IMR-90 (cell line): ENCODE results near the gene TANGO6. TPM values are rescaled to one million over a fixed set of nuclear protein-coding genes. Genes with fewer than 3 reads are reported as not detected.

Experiments used
- ATAC-seq: fragments of 200-7000 bp; cut with Tn5 transposase; 2 replicates; pipeline ENCODE4 v1.9.1; 2020; ENCODE audit warnings: low read depth, mild to moderate bottlenecking, moderate library complexity
- BruUV-seq: library from RNA; stranded (reverse); fragments of 400-500 nt; replicated peaks from 2 replicates; lab custom pipeline; 2021; lab: Mats Ljungman, UMichigan
- CTCF ChIA-PET: fragments of 300-600 bp; formaldehyde crosslinking; extraction: SDS; loops from one replicate; lab custom pipeline; 2021; ENCODE audit warnings: antibody characterized with exemption; lab: Yijun Ruan, JAX
- POLR2A ChIA-PET: fragments of 300-600 bp; sonication (Branson Sonifier 250); formaldehyde crosslinking; loops from one replicate; lab custom pipeline; 2022; ENCODE audit warnings: antibody characterized with exemption; ENCODE audit not compliant: unreplicated experiment; lab: Charles Lee
- DNase-seq: peaks from one replicate; pipeline ENCODE4 v3.0.0; 2013
- H2AFZ ChIP-seq: replicated peaks from 2 replicates; pipeline ENCODE3; 2013; ENCODE audit warnings: low read length, mild to moderate bottlenecking; ENCODE audit not compliant: poor library complexity
- H2AK5ac ChIP-seq: 2 replicates; pipeline ENCODE4 v1.6.1; 2013; ENCODE audit warnings: low read depth, low read length, inconsistent platforms
- H2AK9ac ChIP-seq: replicated peaks from 2 replicates; pipeline ENCODE3; 2013; ENCODE audit warnings: mild to moderate bottlenecking, low read depth, low read length, moderate library complexity; ENCODE audit not compliant: poor library complexity
- H2BK120ac ChIP-seq: 2 replicates; pipeline ENCODE4 v1.6.1; 2013; ENCODE audit warnings: low read depth, low read length, inconsistent platforms
- H2BK15ac ChIP-seq: 3 replicates; pipeline ENCODE4 v1.6.1; 2013; ENCODE audit warnings: low read depth, low read length, inconsistent platforms
- H2BK20ac ChIP-seq: 2 replicates; pipeline ENCODE4 v1.6.1; 2013; ENCODE audit warnings: low read depth, mild to moderate bottlenecking, inconsistent platforms, low read length, moderate library complexity
- H2BK5ac ChIP-seq: 2 replicates; pipeline ENCODE4 v1.6.1; 2013; ENCODE audit warnings: mild to moderate bottlenecking, low read depth, low read length, inconsistent platforms; ENCODE audit not compliant: poor library complexity, severe bottlenecking
- H3K14ac ChIP-seq: replicated peaks from 2 replicates; pipeline ENCODE4 v1.6.1; 2013; ENCODE audit warnings: low read depth, low read length, inconsistent platforms
- H3K18ac ChIP-seq: 2 replicates; pipeline ENCODE4 v1.6.1; 2013; ENCODE audit warnings: low read depth, low read length, control low read depth
- H3K23ac ChIP-seq: 2 replicates; pipeline ENCODE4 v1.6.1; 2013; ENCODE audit warnings: low read depth, low read length, inconsistent platforms
- H3K27ac ChIP-seq: 2 replicates; pipeline ENCODE4 v1.5.1; 2013; ENCODE audit warnings: mild to moderate bottlenecking, control low read depth, low read length; ENCODE audit not compliant: insufficient read depth
- H3K27me3 ChIP-seq: 2 replicates; pipeline ENCODE4 v1.6.1; 2013; ENCODE audit warnings: low read length; ENCODE audit not compliant: control insufficient read depth, insufficient read depth
- H3K36me3 ChIP-seq: 2 replicates; pipeline ENCODE4 v1.6.1; 2013; ENCODE audit warnings: low read length, mixed read lengths; ENCODE audit not compliant: control insufficient read depth, insufficient read depth
- H3K4ac ChIP-seq: 2 replicates; pipeline ENCODE4 v1.6.1; 2013; ENCODE audit warnings: low read depth, low read length, inconsistent platforms
- H3K4me1 ChIP-seq: 2 replicates; pipeline ENCODE4 v1.6.1; 2013; ENCODE audit warnings: low read length, mixed read lengths; ENCODE audit not compliant: control insufficient read depth, insufficient read depth
- H3K4me2 ChIP-seq: 2 replicates; pipeline ENCODE4 v1.6.1; 2013; ENCODE audit warnings: low read depth, mild to moderate bottlenecking, control low read depth, low read length, moderate library complexity
- H3K4me3 ChIP-seq: 2 replicates; pipeline ENCODE4 v1.5.1; 2013; ENCODE audit warnings: low read depth, mild to moderate bottlenecking, control low read depth, low read length, moderate library complexity; ENCODE audit not compliant: insufficient read depth
- H3K56ac ChIP-seq: 2 replicates; pipeline ENCODE4 v1.6.1; 2013; ENCODE audit warnings: low read length, inconsistent platforms; ENCODE audit not compliant: insufficient read depth; ENCODE audit errors: extremely low read depth
- H3K79me1 ChIP-seq, 2 experiments: 2 replicates each; pipeline ENCODE4 v1.6.1; 2013; ENCODE audit warnings: low read length in 2 of 2, inconsistent platforms in 1 of 2, low read depth in 1 of 2
- H3K9ac ChIP-seq: 2 replicates; pipeline ENCODE4 v1.6.1; 2013; ENCODE audit warnings: low read depth, low read length, control low read depth
- H3K9me1 ChIP-seq: 2 replicates; pipeline ENCODE4 v1.6.1; 2013; ENCODE audit warnings: low read length, inconsistent platforms; ENCODE audit not compliant: insufficient read depth
- H3K9me3 ChIP-seq: 2 replicates; pipeline ENCODE4 v1.6.1; 2013; ENCODE audit warnings: low read length; ENCODE audit not compliant: control insufficient read depth, insufficient read depth
- H4K20me1 ChIP-seq: 2 replicates; pipeline ENCODE4 v1.6.1; 2013; ENCODE audit warnings: low read length, inconsistent platforms; ENCODE audit not compliant: insufficient read depth
- H4K5ac ChIP-seq: 2 replicates; pipeline ENCODE4 v1.6.1; 2013; ENCODE audit warnings: mild to moderate bottlenecking, low read depth, low read length, control low read depth
- H4K8ac ChIP-seq, 2 experiments: 2 replicates each; pipeline ENCODE4 v1.6.1; 2013; ENCODE audit warnings: low read depth in 2 of 2, low read length in 2 of 2, control low read depth in 1 of 2, inconsistent platforms in 1 of 2
- H4K91ac ChIP-seq: 2 replicates; pipeline ENCODE4 v1.6.1; 2013; ENCODE audit warnings: low read depth, low read length, inconsistent platforms; ENCODE audit not compliant: insufficient read depth
- CHD1 ChIP-seq: IDR thresholded peaks from 2 replicates; pipeline ENCODE4 v1.6.1; 2012; ENCODE audit warnings: low read depth, low read length, improper control_type of control experiment
- FOS ChIP-seq: fragments of 150-350 bp; IDR thresholded peaks from 2 replicates; pipeline ENCODE4 v1.6.1; 2016; ENCODE audit warnings: low read depth, low read length
- MAFK ChIP-seq: IDR thresholded peaks from 2 replicates; pipeline ENCODE4 v1.6.1; 2012; ENCODE audit warnings: low read depth, low read length, improper control_type of control experiment
- MAZ ChIP-seq: IDR thresholded peaks from 2 replicates; pipeline ENCODE4 v1.6.1; 2012; ENCODE audit warnings: low read depth, mild to moderate bottlenecking, low read length, improper control_type of control experiment, moderate library complexity, borderline replicate concordance
- MXI1 ChIP-seq: IDR thresholded peaks from 2 replicates; pipeline ENCODE4 v1.6.1; 2012; ENCODE audit warnings: low read depth, mild to moderate bottlenecking, low read length, moderate library complexity, borderline replicate concordance
- RAD21 ChIP-seq: IDR thresholded peaks from 2 replicates; pipeline ENCODE4 v1.6.1; 2012; ENCODE audit warnings: low read length, improper control_type of control experiment
- RFX5 ChIP-seq: IDR thresholded peaks from 2 replicates; pipeline ENCODE4 v1.8.0; 2012; ENCODE audit warnings: low read depth, mild to moderate bottlenecking, low read length, moderate library complexity
- SMC3 ChIP-seq: fragments of 150-350 bp; IDR thresholded peaks from 2 replicates; pipeline ENCODE4 v1.6.1; 2016; ENCODE audit warnings: low read depth, mild to moderate bottlenecking, antibody characterized with exemption, low read length, moderate library complexity
- WGBS, 2 experiments: methylation state at CpG; one replicate each; pipeline versions ENCODE4 v1.1.5 to v1.1.7; 2013; ENCODE audit warnings: missing lambda C conversion rate in 2 of 2; ENCODE audit not compliant: insufficient read length in 1 of 2; ENCODE audit errors: extremely low coverage in 2 of 2; 5-methylcytosine and 5-hydroxymethylcytosine counted together
- dilution Hi-C: fragments of 300-500 bp; cut with HindIII; formaldehyde crosslinking; loops from one replicate; pipeline ENCODE4 v1.14.3; 2018; ENCODE audit warnings: low sequenced_read_pairs; ENCODE audit not compliant: unreplicated experiment
- in situ Hi-C: fragments of 300-500 bp; cut with MboI; formaldehyde crosslinking; loops from 3 replicates; pipeline ENCODE4 v1.14.3; 2019; ENCODE audit warnings: low sequenced_read_pairs, inconsistent platforms, mixed read lengths
- intact Hi-C: fragments of 100-400 bp; cut with micrococcal nuclease; formaldehyde crosslinking; loops from 2 replicates; pipeline ENCODE4 v1.10.0; 2022
- polyA plus RNA-seq, 3 experiments: library from polyadenylated mRNA; depleted of rRNA; stranded (reverse); fragments of >200 nt; gene quantifications; 2 replicates each; pipeline ENCODE4 v1.2.3, GENCODE V29; 2012; ENCODE audit warnings: low replicate concordance in 1 of 3
- total RNA-seq: library from RNA; depleted of rRNA; stranded (reverse); fragments of >200 nt; gene quantifications from 2 replicates; pipeline ENCODE4 v1.2.3, GENCODE V29; 2012
- TF ChIP-seq, protein P1 (sequence below): fragments of 150-350 bp; IDR thresholded peaks from 2 replicates; pipeline ENCODE4 v1.6.1; 2017; ENCODE audit warnings: mild to moderate bottlenecking, antibody characterized with exemption, low read length, low read depth
- TF ChIP-seq, protein P2 (sequence below): fragments of 150-350 bp; IDR thresholded peaks from 2 replicates; pipeline ENCODE4 v1.6.1; 2016; ENCODE audit warnings: low read depth, mild to moderate bottlenecking, low read length, moderate library complexity, borderline replicate concordance

The TANGO6 gene
- total and polyA plus RNA-seq, 2 of the 4 experiments (the other 2 are of a cell fraction) = 6.7 to 22.4 TPM

DNA sequence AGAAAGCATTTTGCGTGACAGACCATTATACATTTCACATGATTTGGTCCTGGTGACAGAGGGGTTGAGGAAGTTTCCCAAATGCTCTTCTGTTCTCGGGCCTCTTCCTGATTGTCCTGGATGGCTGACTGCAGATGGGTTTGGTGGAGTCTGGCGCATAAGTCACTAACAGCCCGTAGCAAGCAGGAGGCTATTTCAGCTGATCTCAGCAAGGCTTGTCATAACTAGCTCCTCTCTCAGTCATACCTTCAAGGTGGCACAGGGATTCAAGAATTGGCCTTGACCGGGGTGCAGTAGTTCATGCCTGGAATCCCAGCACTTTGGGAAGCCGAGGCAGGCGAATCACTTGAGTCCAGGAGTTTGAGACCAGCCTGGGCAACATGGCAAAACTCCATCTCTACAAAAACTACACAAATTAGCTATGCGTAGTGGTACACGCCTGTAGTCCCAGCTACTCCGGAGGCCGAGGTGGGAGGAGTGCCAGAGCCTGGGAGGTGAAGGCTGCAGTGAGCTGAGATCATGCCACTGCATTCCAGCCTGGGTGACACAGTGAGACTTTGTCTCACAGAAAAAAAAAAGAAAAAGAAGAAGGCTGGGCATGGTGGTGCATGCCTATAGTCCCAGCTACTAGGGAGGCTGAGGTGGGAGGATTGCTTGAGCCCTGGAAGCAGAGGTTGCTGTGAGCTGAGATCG, 193.2 kb downstream of the TANGO6 start:
- peaks cover 6% of the 10 kb centered on the region for H3K9me1 ChIP-seq
- no peak overlapping the region for H2BK5ac ChIP-seq
- in situ Hi-C loops (no loop called here), dilution Hi-C loops (no loop called here), intact Hi-C loops (no loop called here)
- peaks cover 5% of the 10 kb centered on the region for H3K4me1 ChIP-seq
- H3K14ac ChIP-seq = no peak overlapping the region
- no peak overlapping the region for H3K4me3 ChIP-seq
- peaks cover 5% of the 10 kb centered on the region; the same call in 1 of the 2 replicates for H3K36me3 ChIP-seq
- H4K20me1 ChIP-seq = no peaks in the 10 kb centered on the region
- no peak overlapping the region for H2BK15ac ChIP-seq
- H3K27me3 ChIP-seq = no peaks in the 10 kb centered on the region
- CTCF ChIA-PET = interaction anchor here (0.6 kb wide), 1 partner anchor 8 kb away, joined by 3 read pairs; no protein-coding TSS in a partner anchor
- DNase-seq (no peak), ATAC-seq (no peak)
- no peak overlapping the region for H3K56ac ChIP-seq
- no peak overlapping the region for H3K4ac ChIP-seq
- no CpG with 5 or more reads among the region's 12 CpGs for WGBS, 2 experiments
- H3K9ac ChIP-seq = no peak overlapping the region
- no TSS peak for BruUV-seq
- no peak overlapping the region for H4K91ac ChIP-seq
- H3K9me3 ChIP-seq = no peaks in the 10 kb centered on the region
- H3K18ac ChIP-seq = no peak overlapping the region
- no peak overlapping the region for H2AK9ac ChIP-seq
- POLR2A ChIA-PET = no interaction called here
- H4K8ac ChIP-seq = no peak overlapping the region
- no peak overlapping the region for H3K23ac ChIP-seq
- H3K27ac ChIP-seq = no peak overlapping the region
- H3K4me2 ChIP-seq = no peak overlapping the region
- TF ChIP-seq MAFK = no peak
- TF ChIP-seq, protein P1, sequence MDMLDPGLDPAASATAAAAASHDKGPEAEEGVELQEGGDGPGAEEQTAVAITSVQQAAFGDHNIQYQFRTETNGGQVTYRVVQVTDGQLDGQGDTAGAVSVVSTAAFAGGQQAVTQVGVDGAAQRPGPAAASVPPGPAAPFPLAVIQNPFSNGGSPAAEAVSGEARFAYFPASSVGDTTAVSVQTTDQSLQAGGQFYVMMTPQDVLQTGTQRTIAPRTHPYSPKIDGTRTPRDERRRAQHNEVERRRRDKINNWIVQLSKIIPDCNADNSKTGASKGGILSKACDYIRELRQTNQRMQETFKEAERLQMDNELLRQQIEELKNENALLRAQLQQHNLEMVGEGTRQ = no peak
- no peak for TF ChIP-seq RFX5
- no peak for TF ChIP-seq RAD21
- TF ChIP-seq FOS = no peak
- TF ChIP-seq MAZ = no peak
- TF ChIP-seq MXI1 = no peak
- TF ChIP-seq SMC3 = no peak
- TF ChIP-seq CHD1 = no peak
- TF ChIP-seq, protein P2, sequence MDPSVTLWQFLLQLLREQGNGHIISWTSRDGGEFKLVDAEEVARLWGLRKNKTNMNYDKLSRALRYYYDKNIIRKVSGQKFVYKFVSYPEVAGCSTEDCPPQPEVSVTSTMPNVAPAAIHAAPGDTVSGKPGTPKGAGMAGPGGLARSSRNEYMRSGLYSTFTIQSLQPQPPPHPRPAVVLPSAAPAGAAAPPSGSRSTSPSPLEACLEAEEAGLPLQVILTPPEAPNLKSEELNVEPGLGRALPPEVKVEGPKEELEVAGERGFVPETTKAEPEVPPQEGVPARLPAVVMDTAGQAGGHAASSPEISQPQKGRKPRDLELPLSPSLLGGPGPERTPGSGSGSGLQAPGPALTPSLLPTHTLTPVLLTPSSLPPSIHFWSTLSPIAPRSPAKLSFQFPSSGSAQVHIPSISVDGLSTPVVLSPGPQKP = no peak
- H2AK5ac ChIP-seq = no peak overlapping the region
- H3K79me1 ChIP-seq = no peaks in the 10 kb centered on the region
- no peak overlapping the region for H2BK120ac ChIP-seq
- H2BK20ac ChIP-seq = no peak overlapping the region
- H2AFZ ChIP-seq = no peak overlapping the region
- H4K5ac ChIP-seq = no peak overlapping the region
